ENCODE results near the gene GORAB. TPM values are rescaled to one million over a fixed set of nuclear protein-coding genes. Genes with fewer than 3 reads are reported as not detected.

The GORAB gene
- total RNA-seq, 1 donor from 2014 or later: 14.0 TPM

GRCh38 chr1:170590921-170591705 is 59.1 kb downstream of the GORAB start:
- DNase-seq (ENCODE audit: low read depth): no peak

- peak; percentile 34 for DNase-seq (ENCODE audit: low read depth)
Observed at GRCh38 chr1:170592591-170593111, 60.7 kb downstream of the GORAB start.

DNA sequence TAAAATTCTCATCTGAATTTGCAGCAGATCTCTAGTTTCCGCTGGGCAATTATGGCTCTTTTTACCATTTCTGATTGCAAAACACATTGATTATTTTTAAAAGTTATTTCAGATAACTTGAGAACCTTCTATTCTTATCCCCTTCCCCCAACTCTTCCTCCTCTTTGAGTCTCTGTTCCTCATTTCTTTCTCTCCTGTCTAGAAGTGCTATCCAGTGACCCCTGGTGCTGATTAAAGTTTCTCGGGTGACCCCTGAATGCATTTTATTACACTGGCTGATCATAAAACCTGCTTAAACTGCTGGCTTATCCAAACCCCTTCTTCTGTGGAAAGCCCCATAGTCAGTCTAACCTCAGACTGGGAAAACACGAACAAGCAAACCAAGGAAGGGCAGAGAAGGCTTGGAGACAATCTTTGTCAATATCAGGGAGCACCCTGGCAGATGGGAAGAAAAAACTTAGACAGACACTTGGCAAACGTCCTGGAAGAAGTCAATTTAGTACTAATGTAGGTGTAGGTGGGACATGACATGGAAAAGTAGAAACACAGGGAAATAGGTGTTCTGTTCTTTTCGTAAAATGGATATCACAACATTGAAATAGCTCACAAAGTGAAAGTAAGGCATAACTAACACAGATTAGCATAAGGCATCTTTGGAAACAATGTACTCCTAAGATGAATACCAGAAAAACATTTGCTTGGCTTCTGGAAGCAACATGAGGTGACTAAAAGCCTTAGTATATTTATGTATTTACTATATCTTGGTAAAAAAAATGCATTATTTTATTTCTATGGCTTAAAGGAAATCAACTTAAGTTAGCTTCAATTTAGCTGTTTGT is 61.4 kb downstream of the GORAB start:
- DNase-seq (ENCODE audit: low read depth): peak; percentile 45

- no peak for DNase-seq (ENCODE audit: low read depth)
Observed at GRCh38 chr1:170594066-170594626, 62.2 kb downstream of the GORAB start.

- no peak for DNase-seq (ENCODE audit: low read depth)
Observed at GRCh38 chr1:170596701-170597100, 64.7 kb downstream of the GORAB start.

- DNase-seq (ENCODE audit: low read depth): no peak
Observed at GRCh38 chr1:170598618-170599017, 66.7 kb downstream of the GORAB start.

DNA sequence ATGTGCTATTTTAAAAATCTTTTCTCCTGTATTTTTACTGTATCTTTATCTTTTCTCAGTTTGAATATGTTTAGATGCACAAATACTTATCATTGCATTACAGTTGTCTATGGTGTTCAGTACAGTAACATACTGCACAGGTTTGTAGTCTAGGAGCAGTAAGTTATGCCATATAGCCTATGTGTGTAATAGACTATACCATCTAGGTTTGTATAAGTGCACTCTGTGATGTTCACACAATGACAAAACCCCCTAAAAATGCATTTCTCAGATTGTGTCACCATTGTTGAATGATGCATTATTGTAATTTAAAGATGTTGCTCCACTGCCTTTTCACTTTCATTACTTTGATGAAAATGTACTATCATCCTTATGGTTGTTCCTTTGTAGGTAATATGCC is 67.1 kb downstream of the GORAB start:
- DNase-seq (ENCODE audit: low read depth): no peak

DNA sequence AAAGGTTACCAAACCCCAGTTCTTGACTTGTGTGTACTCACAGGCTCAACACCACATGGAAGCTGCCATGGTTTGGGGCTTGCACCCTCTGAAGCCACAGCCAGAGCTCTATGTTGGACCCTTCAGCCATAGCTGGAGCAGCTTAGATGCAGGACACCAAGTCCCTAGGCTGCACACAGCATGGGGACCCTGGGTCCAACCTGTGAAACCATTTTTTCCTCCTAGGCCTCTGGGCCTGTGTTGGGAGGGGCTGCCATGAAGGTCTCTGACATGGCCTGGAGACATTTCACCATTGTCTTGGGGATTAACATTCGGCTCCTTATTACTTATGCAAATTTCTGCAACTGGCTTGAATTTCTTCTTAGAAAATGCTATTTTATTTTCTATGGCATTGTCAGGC is 69.9 kb downstream of the GORAB start:
- no peak for DNase-seq (ENCODE audit: low read depth)

Other genes with a start within 250 kb of the GORAB start
- gene PRRX1, start 132.0 kb downstream of the GORAB start, total RNA-seq: 51.2 and 55.7 TPM in 2 replicates

Data from myocyte (in vitro differentiated cells).